IMR-90 (cell line): ENCODE results near the gene SNAPC4.

Source experiments
- CTCF ChIP-seq: conservative IDR thresholded peaks from 2 replicates; pipeline ENCODE4 v1.5.1; 2012; ENCODE audit warnings: mild to moderate bottlenecking, low read depth, low read length, improper control_type of control experiment
- MAZ ChIP-seq: IDR thresholded peaks from 2 replicates; pipeline ENCODE4 v1.6.1; 2012; ENCODE audit warnings: low read depth, mild to moderate bottlenecking, low read length, improper control_type of control experiment, moderate library complexity, borderline replicate concordance
- POLR2A ChIP-seq: IDR thresholded peaks from 2 replicates; pipeline ENCODE4 v1.6.1; 2012; ENCODE audit warnings: mild to moderate bottlenecking, low read depth, low read length
- RCOR1 ChIP-seq: IDR thresholded peaks from 2 replicates; pipeline ENCODE4 v1.6.1; 2012; ENCODE audit warnings: mild to moderate bottlenecking, low read length, improper control_type of control experiment; ENCODE audit not compliant: insufficient replicate concordance

DNA sequence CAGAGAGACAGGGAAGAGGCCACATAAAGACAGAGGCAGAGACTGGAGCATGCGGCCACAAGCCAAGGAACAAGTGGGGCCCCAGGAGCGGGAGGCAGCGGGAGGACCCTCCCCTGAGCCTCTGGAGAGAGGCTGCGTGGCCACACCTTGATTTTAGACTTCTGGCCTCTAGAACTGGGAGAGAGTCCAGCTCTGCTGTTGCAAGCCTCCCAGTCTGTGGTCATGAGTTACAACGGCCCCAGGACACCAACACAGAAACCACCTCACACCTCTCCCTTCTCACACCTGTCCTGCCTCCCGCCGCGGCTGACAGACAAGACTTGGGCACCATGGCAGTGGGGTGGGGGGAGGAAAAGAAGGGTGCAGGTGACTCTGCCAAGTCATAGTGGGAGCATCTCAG is 37.5 kb upstream of the SNAPC4 start:
- no peak for TF ChIP-seq CTCF
- TF ChIP-seq MAZ = no peak
- TF ChIP-seq POLR2A = no peak
- no peak for TF ChIP-seq RCOR1
